HG02642 (cell line): ENCODE data around the gene CORIN.
"Not testable (repeated sequence)": the region's sequence is repeated elsewhere in the genome, so short reads cannot be mapped to it uniquely, and the experiment has no call there.

ENCODE experiments used
- ATAC-seq: cut with Tn5 transposase; IDR thresholded peaks from one replicate; pipeline ENCODE4 v1.9.1; 2021; ENCODE audit warnings: mild to moderate bottlenecking; ENCODE audit not compliant: unreplicated experiment, poor library complexity

Gene CORIN

GRCh38 chr4:47606482-47606881, 231.4 kb downstream of the CORIN start:
- ATAC-seq, result no peak

- ATAC-seq, result no peak
Measured at GRCh38 chr4:47598896-47599295, 239.0 kb downstream of the CORIN start.

- ATAC-seq, result no peak
Measured at GRCh38 chr4:47598320-47598719, 239.5 kb downstream of the CORIN start.

GRCh38 chr4:47597696-47598095, 240.2 kb downstream of the CORIN start:
- ATAC-seq, result no peak

- no peak for ATAC-seq
Measured at GRCh38 chr4:47590325-47590724, 247.5 kb downstream of the CORIN start.

GRCh38 chr4:47579235-47579634, 258.6 kb downstream of the CORIN start:
- ATAC-seq, result no peak

GRCh38 chr4:47577779-47578553, 259.9 kb downstream of the CORIN start:
- ATAC-seq, result no peak

- no peak for ATAC-seq
Measured at GRCh38 chr4:47572981-47573380, 264.9 kb downstream of the CORIN start.

- ATAC-seq, result no peak
Measured at GRCh38 chr4:47570816-47571215, 267.1 kb downstream of the CORIN start.

- ATAC-seq, result no peak
Measured at GRCh38 chr4:47567511-47567910, 270.4 kb downstream of the CORIN start.

- ATAC-seq, result no peak
Measured at GRCh38 chr4:47566969-47567368, 270.9 kb downstream of the CORIN start.

GRCh38 chr4:47566566-47566965, 271.3 kb downstream of the CORIN start:
- no peak for ATAC-seq

GRCh38 chr4:47562297-47562696, 275.6 kb downstream of the CORIN start:
- ATAC-seq, result no peak

GRCh38 chr4:47561331-47561730, 276.5 kb downstream of the CORIN start:
- ATAC-seq, result no peak

GRCh38 chr4:47560682-47561081, 277.2 kb downstream of the CORIN start:
- no peak for ATAC-seq

GRCh38 chr4:47557255-47557654, 280.6 kb downstream of the CORIN start:
- no peak for ATAC-seq

GRCh38 chr4:47555920-47556319, 281.9 kb downstream of the CORIN start:
- not testable (repeated sequence) for ATAC-seq

- ATAC-seq, result no peak
Measured at GRCh38 chr4:47553329-47554125, 284.3 kb downstream of the CORIN start.

GRCh38 chr4:47551682-47552081, 286.2 kb downstream of the CORIN start:
- no peak for ATAC-seq

- ATAC-seq, result no peak
Measured at GRCh38 chr4:47550899-47551548, 286.8 kb downstream of the CORIN start.

GRCh38 chr4:47550357-47550756, 287.5 kb downstream of the CORIN start:
- not testable (repeated sequence) for ATAC-seq
